Astrocyte of the cerebellum (primary cell): ENCODE data around the gene SMU1.

ENCODE experiments used
- DNase-seq: peaks from one replicate; pipeline ENCODE4 v3.0.0-alpha.2; 2011; ENCODE audit warnings: low read depth
- H3K4me3 ChIP-seq: 2 replicates; pipeline ENCODE4 v1.5.1; 2011; ENCODE audit warnings: mild to moderate bottlenecking, low read depth, low read length, moderate library complexity
- CTCF ChIP-seq: IDR thresholded peaks from 2 replicates; pipeline ENCODE4 v1.5.1; 2012; ENCODE audit warnings: low read length, low read depth, moderate library complexity, mild to moderate bottlenecking; ENCODE audit errors: missing control alignments
- in situ Hi-C: cut with HindIII; loops from 2 replicates; pipeline ENCODE4 v1.10.0; 2017; ENCODE audit warnings: low sequenced_read_pairs

The SMU1 gene

GRCh38 chr9:33110686-33111085, 34.2 kb upstream of the SMU1 start:
- in situ Hi-C loops, result no loop called here
- TF ChIP-seq CTCF, result no peak
- H3K4me3 ChIP-seq, result no peak overlapping the region
- no peak for DNase-seq

- in situ Hi-C loops, result no loop called here
- H3K4me3 ChIP-seq, result no peak overlapping the region
- TF ChIP-seq CTCF, result no peak
- DNase-seq, result no peak
These were observed 33.5 kb upstream of the SMU1 start for GRCh38 chr9:33109850-33110595.

- DNase-seq, result no peak
- TF ChIP-seq CTCF, result no peak
- in situ Hi-C loops, result no loop called here
- no peak overlapping the region for H3K4me3 ChIP-seq
These were observed 32.6 kb upstream of the SMU1 start for GRCh38 chr9:33109097-33109496.

- no peak for DNase-seq
- in situ Hi-C loops, result no loop called here
- no peak for TF ChIP-seq CTCF
- H3K4me3 ChIP-seq, result no peak overlapping the region
These were observed 32.0 kb upstream of the SMU1 start for GRCh38 chr9:33108472-33108871.

GRCh38 chr9:33107762-33108161, 31.3 kb upstream of the SMU1 start:
- in situ Hi-C loops, result no loop called here
- no peak for TF ChIP-seq CTCF
- no peak for DNase-seq
- no peak overlapping the region for H3K4me3 ChIP-seq

- H3K4me3 ChIP-seq, result no peak overlapping the region
- in situ Hi-C loops, result no loop called here
- peak; percentile 16 for TF ChIP-seq CTCF
- peak; percentile 93 for DNase-seq
These were observed 30.6 kb upstream of the SMU1 start for GRCh38 chr9:33106827-33107621.
